ENCODE results near the gene HECW1. TPM values are rescaled to one million over a fixed set of nuclear protein-coding genes. Genes with fewer than 3 reads are reported as not detected.

The HECW1 gene
- total RNA-seq (2013; cell fraction: nucleolus; rRNA removed), result 12.1 and 14.3 TPM in 2 replicates
- total RNA-seq (2014; rRNA removed) (under 0.01 and 0.05 TPM in 2 replicates), total RNA-seq (2014; rRNA removed; fragmentation: Illumina TruSeq; extraction: Trizol) (0.04 TPM in 1 of 2 replicates, not detected in the other), total RNA-seq (2021) (0.21 and 0.31 TPM in 2 replicates), polyA plus RNA-seq (2011; rRNA removed) (0.23 and 0.24 TPM in 2 replicates), polyA plus RNA-seq (2014; fragmentation: Illumina TruSeq; extraction: Trizol) (0.03 TPM in 1 of 2 replicates, not detected in the other), polyA plus RNA-seq (2014; fragmentation: Nextera tagmentation; extraction: Ambion mirVana) (under 1 TPM in 1 of 2 experiments, not detected in 1; 0.02 TPM), polyA plus RNA-seq (2014; rRNA removed) (0.06 TPM in 1 of 2 replicates, not detected in the other), polyA plus RNA-seq (2016; fragmentation: Nextera tagmentation; extraction: Ambion mirVana) (not detected), polyA minus RNA-seq (2011; rRNA and poly(A)+ RNA removed) (0.88 TPM in 2 replicates), Bru-seq, nascent RNA (percentile 29 among the genes with signal in this experiment), BruChase-seq, experiment 1, labeled RNA remaining after a 6-hour chase (percentile 25 among the genes with signal in this experiment), BruChase-seq, experiment 2, labeled RNA remaining after a 2-hour chase (percentile 25 among the genes with signal in this experiment)
- polyA plus RNA-seq (2011; ENCODE audit: low read depth), result not detected
- polyA plus RNA-seq (2011; cell fraction: cytosol; rRNA removed), result 0.08 and 0.12 TPM in 2 replicates
- polyA plus RNA-seq (2011; cell fraction: nucleus; rRNA removed), result 0.78 and 1.4 TPM in 2 replicates
- 0.01 TPM in 1 of 2 replicates, not detected in the other for polyA plus RNA-seq (2012)
- 0.31 TPM in 1 of 2 replicates, not detected in the other for polyA minus RNA-seq (2011; cell fraction: cytosol; rRNA and poly(A)+ RNA removed)
- polyA minus RNA-seq (2011; cell fraction: nucleus; rRNA and poly(A)+ RNA removed), result 1.8 and 2.8 TPM in 2 replicates
- long read RNA-seq, experiment 1, result 0 reads
- long read RNA-seq, experiment 2, partial matches to known transcripts, result 0 of 1 reads
- long read RNA-seq, experiment 2, other reads (novel, unspliced or antisense), result 1 of 1 reads

DNA sequence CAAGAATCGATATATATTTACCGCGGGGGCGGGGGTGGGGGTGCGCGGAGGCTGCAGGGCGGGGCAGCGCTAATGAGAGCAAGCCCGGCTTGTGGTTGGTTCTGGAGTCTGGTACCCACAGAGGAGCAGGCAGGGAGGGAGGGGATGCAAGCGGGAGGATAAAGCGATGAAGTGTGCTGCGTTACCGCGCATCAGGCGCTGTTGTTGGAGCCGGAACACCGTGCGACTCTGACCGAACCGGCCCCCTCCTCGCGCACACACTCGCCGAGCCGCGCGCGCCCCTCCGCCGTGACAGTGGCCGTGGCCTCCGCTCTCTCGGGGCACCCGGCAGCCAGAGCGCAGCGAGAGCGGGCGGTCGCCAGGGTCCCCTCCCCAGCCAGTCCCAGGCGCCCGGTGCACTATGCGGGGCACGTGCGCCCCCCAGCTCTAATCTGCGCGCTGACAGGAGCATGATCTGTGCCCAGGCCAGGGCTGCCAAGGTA is at the start of gene HECW1:
Gene HECW1 (plus strand): TSS at position 189 of the 482 bp plus-strand sequence. CDS start 131,259 bp downstream, outside the sequence.
- TF ChIP-seq BHLHE40 (IDR thresholded peaks at IDR 0.05; ENCODE audit: borderline replicate concordance in 1 of 2, low read depth in 2 of 2, low read length in 1 of 2), result peak in 1 of 2 experiments; percentile 68; a peak in 2 of 4 replicates
- TF ChIP-seq, protein P1, sequence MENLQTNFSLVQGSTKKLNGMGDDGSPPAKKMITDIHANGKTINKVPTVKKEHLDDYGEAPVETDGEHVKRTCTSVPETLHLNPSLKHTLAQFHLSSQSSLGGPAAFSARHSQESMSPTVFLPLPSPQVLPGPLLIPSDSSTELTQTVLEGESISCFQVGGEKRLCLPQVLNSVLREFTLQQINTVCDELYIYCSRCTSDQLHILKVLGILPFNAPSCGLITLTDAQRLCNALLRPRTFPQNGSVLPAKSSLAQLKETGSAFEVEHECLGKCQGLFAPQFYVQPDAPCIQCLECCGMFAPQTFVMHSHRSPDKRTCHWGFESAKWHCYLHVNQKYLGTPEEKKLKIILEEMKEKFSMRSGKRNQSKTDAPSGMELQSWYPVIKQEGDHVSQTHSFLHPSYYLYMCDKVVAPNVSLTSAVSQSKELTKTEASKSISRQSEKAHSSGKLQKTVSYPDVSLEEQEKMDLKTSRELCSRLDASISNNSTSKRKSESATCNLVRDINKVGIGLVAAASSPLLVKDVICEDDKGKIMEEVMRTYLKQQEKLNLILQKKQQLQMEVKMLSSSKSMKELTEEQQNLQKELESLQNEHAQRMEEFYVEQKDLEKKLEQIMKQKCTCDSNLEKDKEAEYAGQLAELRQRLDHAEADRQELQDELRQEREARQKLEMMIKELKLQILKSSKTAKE (IDR thresholded peaks at IDR 0.05; ENCODE audit: low read depth, poor library complexity, severe bottlenecking), result no peak
- DNase-seq (ENCODE audit: low read depth, low spot score) (no peak), ATAC-seq (peak; percentile 24), FAIRE-seq (no peak)
- ChIA-PET POLR2A (no interaction called here), CTCF (interaction anchor here (1.9 kb wide), 1 partner anchor 171 kb away, joined by 4 read pairs; no protein-coding TSS in a partner anchor), RAD21 (ENCODE audit: unreplicated experiment) (no interaction called here), SMC1A (ENCODE audit: uncharacterized antibody, unreplicated experiment) (interaction anchor here (2.9 kb wide), 1 partner anchor 36 kb away, joined by 10 read pairs; no protein-coding TSS in a partner anchor)
- no peak within 1 kb of the TSS for H3K9ac ChIP-seq (ENCODE audit: control insufficient read depth, insufficient read depth, low read length)
- H3K4me1 ChIP-seq (ENCODE audit: control insufficient read depth, insufficient read depth, low read length), result no peaks in the 10 kb centered on the region; the same call in 1 of the 2 replicates
- 13% methylated on average over 29 of the region's 46 CpGs for WGBS (ENCODE audit: insufficient coverage, insufficient replicate concordance, low lambda C conversion rate, missing lambda C conversion rate)
- no TSS peak for BruUV-seq (replicated peaks)
- H2AFZ ChIP-seq (ENCODE audit: control insufficient read depth, low read depth, low read length), result peak within 1 kb of the TSS; percentile 7; the same call in 1 of the 2 replicates
- peak within 1 kb of the TSS; percentile 72 for H3K4me2 ChIP-seq (ENCODE audit: control insufficient read depth, insufficient read depth)
- H4K20me1 ChIP-seq (ENCODE audit: control insufficient read depth, insufficient read depth), result no peaks in the 10 kb centered on the region
- in situ Hi-C loops (cut with MboI) (no loop called here), intact Hi-C loops (cut with micrococcal nuclease; ENCODE audit: unreplicated experiment) (loop anchor here (5.0 kb wide), 1 partner anchor 150 kb away; no protein-coding TSS in a partner anchor)
- peaks cover 3 to 13% of the 10 kb centered on the region in 2 experiments for H3K27me3 ChIP-seq (replicated peaks in 1 of 2; ENCODE audit: control insufficient read depth in 2 of 2, insufficient read depth in 2 of 2, low read length in 1 of 2)
- H3K79me2 ChIP-seq (ENCODE audit: control insufficient read depth, insufficient read depth, low read length), result no peaks in the 10 kb centered on the region
- no peak within 1 kb of the TSS for H3K27ac ChIP-seq (ENCODE audit: control insufficient read depth, insufficient read depth)
- no peaks in the 10 kb centered on the region for H3K9me3 ChIP-seq (replicated peaks; ENCODE audit: control insufficient read depth, insufficient read depth, low read length)
- H3K36me3 ChIP-seq (ENCODE audit: control insufficient read depth in 2 of 2, insufficient read depth in 2 of 2, low read length in 1 of 2), result no peaks in the 10 kb centered on the region
- H3K4me3 ChIP-seq, result peak within 1 kb of the TSS; percentile 55; the same call in 1 of the 2 replicates

Data from GM12878 (cell line).